Superior temporal gyrus (tissue), 1 donor: ENCODE results near the gene PRKN.
"Not testable (repeated sequence)": the region's sequence is repeated elsewhere in the genome, so short reads cannot be mapped to it uniquely, and the experiment has no call there.

Experiments used
- DNase-seq: peaks from one replicate; pipeline ENCODE4 v3.0.0-alpha.2; 2016; ENCODE audit errors: extremely low spot score

The PRKN gene

DNA sequence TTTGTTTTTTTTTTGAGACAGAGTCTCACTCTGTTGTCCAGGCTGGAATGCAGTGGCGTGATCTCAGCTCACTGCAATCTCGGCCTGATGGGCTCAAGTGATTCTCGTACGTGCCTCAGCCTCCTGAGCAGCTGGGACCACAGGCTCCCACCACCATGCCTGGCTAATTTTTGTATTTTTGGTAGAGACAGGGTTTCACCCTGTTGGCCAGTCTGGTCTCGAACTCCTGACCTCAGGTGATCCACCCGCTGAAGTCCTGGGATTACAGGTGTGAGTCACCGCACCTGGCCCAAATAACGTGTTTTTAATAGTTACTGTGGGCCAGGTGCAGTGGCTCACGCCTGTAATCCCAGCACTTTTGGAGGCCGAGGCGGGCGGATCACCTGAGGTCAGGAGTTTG is 876.1 kb downstream of the PRKN start:
- DNase-seq: not testable (repeated sequence)

DNA sequence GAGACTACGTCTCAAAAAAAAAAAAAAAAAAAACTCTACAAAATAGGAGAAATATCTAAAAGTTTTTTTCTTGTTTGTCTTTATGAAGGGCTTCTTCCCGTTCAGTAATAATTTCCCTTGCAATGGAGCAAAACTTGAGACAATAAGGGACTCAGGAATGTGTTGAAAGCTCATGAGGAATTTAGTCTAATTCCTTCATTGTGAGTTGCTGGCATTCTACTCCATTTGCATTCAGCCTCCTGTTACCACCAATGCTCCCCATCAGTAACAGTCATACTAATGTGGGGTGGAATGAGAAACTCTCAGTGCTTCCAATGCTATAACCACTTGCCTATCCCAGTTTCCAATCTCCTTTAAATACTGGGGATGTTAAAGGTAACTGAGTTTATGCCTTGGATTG is 877.0 kb downstream of the PRKN start:
- no peak for DNase-seq

DNA sequence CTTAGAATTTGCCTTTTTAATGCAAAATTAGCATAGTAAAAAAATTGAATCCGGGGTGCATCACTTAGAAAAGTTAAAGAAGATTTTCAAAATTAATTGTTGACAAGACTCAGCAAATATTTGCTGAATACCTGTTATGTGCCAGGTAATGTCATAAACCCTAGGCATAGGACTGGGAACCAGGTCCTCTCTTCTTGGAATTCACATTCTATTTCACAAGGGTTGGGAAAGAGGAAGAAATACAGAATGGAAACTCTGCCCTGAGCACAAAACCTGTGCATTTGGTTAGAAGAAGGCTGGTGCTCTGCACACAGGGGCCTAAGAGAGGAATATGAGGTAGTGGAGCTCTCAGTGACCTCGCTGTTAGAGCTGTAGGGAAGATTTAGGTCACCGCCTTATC is 879.9 kb downstream of the PRKN start:
- DNase-seq: no peak

- DNase-seq: no peak
Observed at GRCh38 chr6:161844804-161845203, 882.8 kb downstream of the PRKN start.

GRCh38 chr6:161843066-161843465 is 884.5 kb downstream of the PRKN start:
- no peak for DNase-seq

- no peak for DNase-seq
Observed at GRCh38 chr6:161840380-161840779, 887.2 kb downstream of the PRKN start.

DNA sequence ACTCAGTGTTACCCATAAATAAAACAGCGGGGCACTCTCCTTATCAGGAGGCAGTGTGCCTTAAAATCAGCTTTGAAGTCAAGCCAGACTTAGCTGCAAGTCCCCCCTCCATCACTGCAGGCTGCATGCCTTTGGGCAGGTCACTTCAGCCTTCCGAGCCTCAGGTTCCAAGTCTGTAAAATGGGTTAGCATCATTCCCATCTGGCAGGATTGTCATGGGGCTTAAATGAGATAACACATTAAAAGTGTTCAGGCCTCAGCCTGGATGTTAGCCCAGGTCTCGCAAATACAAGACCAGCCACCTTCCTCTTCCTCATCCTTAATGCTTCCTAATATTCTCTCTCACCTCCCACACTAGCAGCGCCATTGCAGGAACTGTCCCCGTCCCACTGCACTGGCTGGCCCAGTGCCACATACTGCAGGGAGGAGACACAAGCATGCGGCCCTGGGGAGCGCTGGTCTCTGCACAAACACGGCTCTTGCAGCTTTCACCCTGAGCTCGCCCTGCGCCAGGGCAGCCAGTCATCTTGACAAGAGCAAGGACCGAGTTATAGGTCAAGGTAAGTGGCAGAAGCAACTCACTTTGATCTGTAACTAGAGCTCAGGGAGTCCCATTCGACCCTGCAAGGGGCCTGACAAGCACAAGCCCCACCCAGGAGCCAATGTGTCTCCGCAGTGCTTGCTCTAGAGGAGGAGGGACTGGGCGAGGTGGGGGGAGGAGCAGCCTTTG is 889.1 kb downstream of the PRKN start:
- DNase-seq: no peak

- no peak for DNase-seq
Observed at GRCh38 chr6:161837854-161838253, 889.7 kb downstream of the PRKN start.

- no peak for DNase-seq
Observed at GRCh38 chr6:161837449-161837735, 890.2 kb downstream of the PRKN start.

DNA sequence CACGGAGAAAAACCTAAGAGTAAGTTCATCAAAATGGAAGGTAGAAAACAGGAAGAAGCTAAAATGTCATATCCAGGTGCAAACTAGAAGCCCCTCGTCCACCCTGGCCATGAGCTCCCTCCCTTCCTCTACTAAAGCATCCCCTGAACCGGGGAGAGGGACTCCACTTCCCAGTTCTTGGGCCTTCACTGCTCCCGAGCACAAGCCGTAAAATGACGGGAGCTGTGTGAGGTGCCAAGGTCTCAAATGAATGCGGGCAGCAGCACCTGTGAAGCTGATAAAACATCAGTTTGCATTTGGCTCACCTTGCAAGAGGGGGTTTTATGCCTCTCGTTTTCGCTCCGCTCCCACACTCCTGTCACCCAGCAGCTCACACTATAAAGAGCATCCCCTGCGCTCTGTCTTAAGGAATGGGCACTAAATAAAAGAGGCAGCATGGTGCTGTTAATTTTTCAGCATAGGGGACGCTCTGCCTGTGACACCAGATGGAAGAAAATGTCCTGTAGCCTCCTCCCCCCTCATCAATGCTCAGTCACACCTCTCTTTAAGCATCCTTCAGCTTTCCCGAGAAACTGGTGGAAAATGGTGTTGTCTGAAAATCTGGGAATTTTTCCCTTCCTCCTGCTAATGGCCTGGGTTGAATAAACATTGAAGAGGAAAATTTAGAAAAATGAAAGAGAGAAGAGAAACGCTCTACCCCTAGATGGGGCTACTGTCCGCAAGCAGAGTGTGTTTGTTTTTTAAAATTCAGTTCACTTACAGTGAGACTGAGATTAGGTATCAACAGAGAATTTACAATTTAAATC is 890.7 kb downstream of the PRKN start:
- DNase-seq: peak; percentile 67

DNA sequence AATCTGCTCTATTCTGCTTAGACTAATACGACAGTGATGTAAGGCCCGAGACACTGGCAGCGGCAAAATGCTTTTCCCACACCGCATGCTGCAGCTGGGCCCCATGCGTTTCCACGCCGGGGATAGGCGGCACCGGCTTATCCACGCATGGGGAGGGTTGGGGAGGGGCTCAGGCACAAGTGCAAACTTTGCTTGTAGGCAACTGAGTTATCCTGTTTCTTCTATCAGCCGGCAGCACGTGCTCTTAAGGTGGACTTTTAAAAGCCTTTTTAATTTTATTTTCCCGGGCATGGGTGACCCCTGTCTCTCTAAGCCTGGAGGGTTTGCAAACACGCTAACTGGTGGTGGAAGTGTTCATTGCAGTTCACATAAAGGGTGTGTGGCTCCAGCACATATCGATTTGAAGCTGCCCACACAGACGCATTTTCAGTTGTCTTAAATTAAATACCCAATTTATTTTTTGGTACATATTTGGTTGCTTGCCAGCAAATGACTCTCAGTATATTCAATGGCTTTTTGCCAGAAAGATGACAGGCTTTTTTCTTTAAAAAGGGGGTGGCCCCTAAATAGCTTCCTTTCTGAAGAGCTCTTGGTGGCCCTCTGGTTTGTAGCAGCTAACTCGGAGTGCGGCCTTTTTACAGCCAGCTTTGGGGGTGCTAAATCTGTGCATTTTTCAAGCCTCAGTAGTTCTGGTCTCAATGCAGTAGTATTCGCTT is 891.9 kb downstream of the PRKN start:
- DNase-seq: no peak

DNA sequence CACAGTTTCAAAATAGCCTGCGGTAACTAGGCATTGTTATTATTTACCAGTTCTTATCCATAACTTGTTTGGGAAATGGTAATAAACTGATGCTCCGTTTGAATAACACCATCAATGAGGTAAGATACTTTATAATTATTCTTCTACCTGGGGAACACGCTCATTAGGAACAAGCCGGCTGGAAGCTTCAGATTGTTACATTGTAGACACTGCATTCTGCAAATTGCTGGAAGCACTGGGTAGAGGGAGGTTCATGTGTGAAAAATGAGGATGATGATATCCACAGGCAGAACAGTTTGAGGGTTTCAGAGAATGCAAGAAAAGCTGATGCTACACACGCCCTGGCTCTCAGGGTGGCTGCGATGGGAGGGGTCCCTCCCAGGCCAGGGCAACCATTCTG is 893.1 kb downstream of the PRKN start:
- no peak for DNase-seq

DNA sequence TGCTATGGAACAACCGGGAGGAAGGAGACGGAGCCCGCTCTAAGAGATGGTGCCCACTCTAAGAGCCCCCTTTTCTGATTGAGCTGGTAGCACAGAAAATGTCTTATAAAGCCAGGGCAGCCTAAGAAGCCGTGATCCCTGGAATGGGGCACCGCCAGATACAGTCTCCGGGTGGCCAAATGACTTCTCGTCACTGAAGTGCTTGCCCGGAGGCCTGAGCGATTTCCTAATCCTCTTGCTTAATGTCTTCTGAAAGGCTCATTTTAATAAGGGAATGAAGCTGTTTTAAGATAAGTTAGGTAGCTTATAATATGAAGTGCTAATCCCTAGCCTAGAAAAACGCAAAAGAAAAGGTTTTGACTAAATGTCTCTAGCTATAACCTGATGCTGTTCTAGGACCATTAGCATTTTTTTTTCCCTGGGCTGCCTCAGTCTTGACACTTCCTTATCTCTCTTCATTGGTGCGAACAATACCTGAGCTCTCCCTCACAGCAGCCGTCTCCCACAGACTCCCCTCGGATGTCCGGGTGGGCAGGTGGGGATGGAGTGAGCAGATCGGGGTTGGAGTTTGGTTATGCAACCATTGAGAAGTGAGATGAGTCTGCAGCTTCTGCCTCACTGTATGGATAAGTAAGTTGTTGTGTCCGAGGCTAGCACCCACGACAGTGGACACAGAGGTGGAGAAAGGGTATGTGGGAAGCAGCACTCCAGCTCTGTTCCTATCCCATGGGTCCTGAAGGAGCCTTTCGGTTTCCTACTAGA is 894.3 kb downstream of the PRKN start:
- DNase-seq: no peak

DNA sequence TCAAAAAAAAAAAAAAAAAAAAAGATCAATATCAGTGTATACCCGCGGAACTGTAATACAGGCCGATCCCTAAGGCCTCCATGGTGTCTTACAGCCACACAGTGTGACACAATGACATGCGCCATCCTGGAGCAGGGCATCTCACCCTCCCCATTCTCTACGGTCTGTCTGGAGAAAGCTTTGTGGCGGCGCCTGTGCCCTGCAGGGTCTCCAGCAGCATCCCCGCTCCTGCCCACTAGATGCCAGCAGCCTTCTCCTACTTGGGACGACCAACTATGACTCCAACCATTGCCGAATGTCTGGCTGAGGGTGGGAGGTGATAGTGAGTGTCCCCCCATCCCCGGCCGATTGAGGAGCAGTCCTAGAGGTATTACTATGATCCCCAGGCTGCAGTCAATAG is 894.9 kb downstream of the PRKN start:
- no peak for DNase-seq

GRCh38 chr6:161830866-161831616 is 896.5 kb downstream of the PRKN start:
- no peak for DNase-seq

- DNase-seq: peak; percentile 80
Observed at GRCh38 chr6:161829291-161829729, 898.3 kb downstream of the PRKN start.

DNA sequence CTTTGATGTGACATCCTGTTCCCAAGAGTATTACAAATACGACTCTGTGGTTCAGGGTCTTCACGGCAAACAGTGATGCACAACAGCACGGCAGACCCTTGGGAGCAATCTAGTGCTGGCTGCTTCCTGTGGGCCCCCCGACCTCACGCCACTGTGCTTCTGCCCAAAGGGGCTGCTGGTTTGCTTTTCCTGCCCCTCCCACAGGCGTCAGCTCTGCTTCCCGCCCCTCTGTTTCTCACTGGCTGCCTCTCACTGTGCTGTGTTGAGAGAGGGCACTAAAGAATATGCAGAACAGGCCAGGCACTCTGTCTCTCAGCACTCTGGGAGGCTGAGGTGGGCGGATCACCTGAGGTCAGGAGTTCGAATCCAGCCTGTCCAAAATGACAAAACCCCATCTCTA is 899.2 kb downstream of the PRKN start:
- DNase-seq: no peak

- DNase-seq: no peak
Observed at GRCh38 chr6:161826512-161826911, 901.1 kb downstream of the PRKN start.

DNA sequence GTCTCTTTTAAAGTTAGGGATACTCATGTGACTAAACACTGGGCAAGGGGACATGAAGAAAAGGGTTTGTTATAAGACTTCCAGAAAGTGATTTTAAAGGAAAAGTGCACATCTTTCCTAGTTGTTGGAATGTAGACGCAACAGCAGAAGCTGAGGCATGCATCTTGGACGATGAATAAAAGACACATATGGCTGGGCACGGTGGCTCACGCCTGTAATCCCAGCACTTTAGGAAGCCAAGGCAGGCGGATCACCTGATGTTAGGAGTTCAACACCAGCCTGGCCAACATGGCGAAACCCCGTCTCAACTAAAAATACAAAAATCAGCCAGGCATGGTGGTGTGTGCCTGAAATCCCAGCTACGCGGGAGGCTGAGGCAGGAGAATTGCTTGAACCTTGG is 905.4 kb downstream of the PRKN start:
- not testable (repeated sequence) for DNase-seq

- no peak for DNase-seq
Observed at GRCh38 chr6:161817881-161818280, 909.7 kb downstream of the PRKN start.

- DNase-seq: no peak
Observed at GRCh38 chr6:161815965-161816364, 911.6 kb downstream of the PRKN start.
